Neural cell (in vitro differentiated cells): ENCODE data around the gene CIROP. TPM values are rescaled to one million over a fixed set of nuclear protein-coding genes. Genes with fewer than 3 reads are reported as not detected.

Source experiments
- H2AFZ ChIP-seq: fragments of 200-600, 300-800 bp; sonication (generic), shearing (Covaris generic); 2 replicates; pipeline ENCODE4 v1.6.0; 2014; ENCODE audit warnings: low read depth, mild to moderate bottlenecking, antibody characterized with exemption, low read length, moderate library complexity
- H3F3A ChIP-seq: fragments of 200-600 bp; shearing (Covaris generic); 2 replicates; pipeline ENCODE4 v1.6.1; 2016; ENCODE audit warnings: mild to moderate bottlenecking, moderate library complexity, mixed read lengths, antibody characterized with exemption, low read length; ENCODE audit not compliant: insufficient read depth, poor library complexity, severe bottlenecking
- H3K27ac ChIP-seq: fragments of 200-600, 300-800 bp; sonication (generic), shearing (Covaris generic); 2 replicates; pipeline ENCODE4 v1.5.1; 2014; ENCODE audit warnings: mild to moderate bottlenecking, low read length, moderate library complexity
- H3K27me3 ChIP-seq: fragments of 300-800, 200-600 bp; sonication (generic), shearing (Covaris generic); 2 replicates; pipeline ENCODE4 v1.6.0; 2014; ENCODE audit warnings: mild to moderate bottlenecking, low read depth, low read length, moderate library complexity; ENCODE audit not compliant: insufficient read depth
- H3K36me3 ChIP-seq: fragments of 300-800, 200-600 bp; sonication (generic), shearing (Covaris generic); 2 replicates; pipeline ENCODE4 v1.5.1; 2014; ENCODE audit warnings: mild to moderate bottlenecking, antibody characterized with exemption, low read length, moderate library complexity; ENCODE audit not compliant: insufficient read depth
- H3K4me2 ChIP-seq: fragments of 300-800, 200-600 bp; sonication (generic), shearing (Covaris generic); 2 replicates; pipeline ENCODE4 v1.6.0; 2014; ENCODE audit warnings: mild to moderate bottlenecking, low read length
- H3K4me3 ChIP-seq: fragments of 300-800, 200-600 bp; sonication (generic), shearing (Covaris generic); 2 replicates; pipeline ENCODE4 v1.5.1; 2014; ENCODE audit warnings: mild to moderate bottlenecking, low read length, moderate library complexity
- H3K79me2 ChIP-seq: fragments of 200-600 bp; shearing (Covaris generic); replicated peaks from 2 replicates; pipeline ENCODE4 v1.6.0; 2014; ENCODE audit warnings: mild to moderate bottlenecking, low read length, moderate library complexity; ENCODE audit not compliant: insufficient read depth
- H3K9ac ChIP-seq: fragments of 300-800, 200-600 bp; sonication (generic), shearing (Covaris generic); 2 replicates; pipeline ENCODE4 v1.6.1; 2016; ENCODE audit warnings: mild to moderate bottlenecking, low read length, mixed read lengths
- H3K9me2 ChIP-seq: fragments of 200-600 bp; shearing (Covaris generic); 2 replicates; pipeline ENCODE4 v1.6.1; 2016; ENCODE audit warnings: mild to moderate bottlenecking, low read length, mixed read lengths; ENCODE audit not compliant: insufficient read depth
- H3K9me3 ChIP-seq: fragments of 200-600, 300-800 bp; sonication (generic), shearing (Covaris generic); 2 replicates; pipeline ENCODE4 v1.6.1; 2016; ENCODE audit warnings: mild to moderate bottlenecking, mixed run types, low read length, moderate library complexity, mixed read lengths
- H4K20me1 ChIP-seq: fragments of 200-600 bp; shearing (Covaris generic); 2 replicates; pipeline ENCODE4 v1.6.1; 2016; ENCODE audit warnings: mild to moderate bottlenecking, mixed run types; ENCODE audit not compliant: insufficient read depth
- EP300 ChIP-seq: fragments of 450-650 bp; conservative IDR thresholded peaks from 2 replicates; pipeline ENCODE4 v1.6.1; 2014; ENCODE audit warnings: antibody characterized with exemption, mild to moderate bottlenecking, moderate library complexity; ENCODE audit not compliant: poor library complexity, severe bottlenecking
- EZH2 ChIP-seq: fragments of 200-600, 300-800 bp; shearing (Covaris generic), sonication (generic); IDR thresholded peaks from 2 replicates; pipeline ENCODE4 v1.6.1; 2014; ENCODE audit warnings: antibody characterized with exemption, low read length, borderline replicate concordance, mild to moderate bottlenecking; ENCODE audit not compliant: insufficient read depth, poor library complexity, severe bottlenecking
- MXI1 ChIP-seq: fragments of 450-650 bp; conservative IDR thresholded peaks from 2 replicates; pipeline ENCODE4 v1.6.1; 2014; ENCODE audit warnings: antibody characterized with exemption, mild to moderate bottlenecking; ENCODE audit not compliant: poor library complexity, severe bottlenecking
- POLR2AphosphoS5 ChIP-seq: IDR thresholded peaks from 2 replicates; pipeline ENCODE4 v1.6.1; 2012
- RAD21 ChIP-seq: fragments of 450-650 bp; conservative IDR thresholded peaks from 2 replicates; pipeline ENCODE4 v1.6.1; 2014; ENCODE audit warnings: antibody characterized with exemption, mild to moderate bottlenecking, moderate library complexity
- REST ChIP-seq: IDR thresholded peaks from 2 replicates; pipeline ENCODE4 v1.6.1; 2012; ENCODE audit warnings: borderline replicate concordance
- SMC3 ChIP-seq: fragments of 450-650 bp; conservative IDR thresholded peaks from 2 replicates; pipeline ENCODE4 v1.6.1; 2014; ENCODE audit warnings: antibody characterized with exemption, mild to moderate bottlenecking, moderate library complexity; ENCODE audit not compliant: poor library complexity
- TAF1 ChIP-seq: IDR thresholded peaks from 2 replicates; pipeline ENCODE4 v1.6.1; 2012; ENCODE audit warnings: low read depth
- polyA plus RNA-seq: library from polyadenylated mRNA; depleted of rRNA; stranded (reverse); fragments of >200 nt; gene quantifications from 2 replicates; pipeline ENCODE4 v1.2.3, GENCODE V29; 2014
- TF ChIP-seq, protein P1 (sequence below): fragments of 450-650 bp; IDR thresholded peaks from 2 replicates; pipeline ENCODE4 v1.5.1; 2014; ENCODE audit warnings: antibody characterized with exemption, mild to moderate bottlenecking, moderate library complexity; ENCODE audit not compliant: poor library complexity, severe bottlenecking

Gene CIROP
- polyA plus RNA-seq, 1 donor from 2014 or later: not detected

- Histone ChIP-seq H3K4me3 (peak overlapping the region; percentile 72), H3K27ac (peak overlapping the region; percentile 3), H3K36me3 (peaks cover 16% of the 10 kb centered on the region), H3K79me2 (peaks cover 56% of the 10 kb centered on the region), H3K9me2 (no peaks in the 10 kb centered on the region), H4K20me1 (peaks cover 24% of the 10 kb centered on the region), H3K4me2 (peak overlapping the region; percentile 70), H3K27me3 (no peaks in the 10 kb centered on the region), H3K9me3 (no peaks in the 10 kb centered on the region), H3K9ac (peak overlapping the region; percentile 33), H2AFZ (no peak overlapping the region), H3F3A (peaks cover 5% of the 10 kb centered on the region)
- TF ChIP-seq MXI1 (no peak), RAD21 (no peak), EZH2 (no peak)
Observed at GRCh38 chr14:23069413-23069806, 35.4 kb downstream of the CIROP start.

GRCh38 chr14:23068789-23069412 lies 35.9 kb downstream of the CIROP start:
- no peak overlapping the region for H2AFZ ChIP-seq
- no peaks in the 10 kb centered on the region for H3K27me3 ChIP-seq
- H3K9me3 ChIP-seq: no peaks in the 10 kb centered on the region
- TF ChIP-seq, protein P1, sequence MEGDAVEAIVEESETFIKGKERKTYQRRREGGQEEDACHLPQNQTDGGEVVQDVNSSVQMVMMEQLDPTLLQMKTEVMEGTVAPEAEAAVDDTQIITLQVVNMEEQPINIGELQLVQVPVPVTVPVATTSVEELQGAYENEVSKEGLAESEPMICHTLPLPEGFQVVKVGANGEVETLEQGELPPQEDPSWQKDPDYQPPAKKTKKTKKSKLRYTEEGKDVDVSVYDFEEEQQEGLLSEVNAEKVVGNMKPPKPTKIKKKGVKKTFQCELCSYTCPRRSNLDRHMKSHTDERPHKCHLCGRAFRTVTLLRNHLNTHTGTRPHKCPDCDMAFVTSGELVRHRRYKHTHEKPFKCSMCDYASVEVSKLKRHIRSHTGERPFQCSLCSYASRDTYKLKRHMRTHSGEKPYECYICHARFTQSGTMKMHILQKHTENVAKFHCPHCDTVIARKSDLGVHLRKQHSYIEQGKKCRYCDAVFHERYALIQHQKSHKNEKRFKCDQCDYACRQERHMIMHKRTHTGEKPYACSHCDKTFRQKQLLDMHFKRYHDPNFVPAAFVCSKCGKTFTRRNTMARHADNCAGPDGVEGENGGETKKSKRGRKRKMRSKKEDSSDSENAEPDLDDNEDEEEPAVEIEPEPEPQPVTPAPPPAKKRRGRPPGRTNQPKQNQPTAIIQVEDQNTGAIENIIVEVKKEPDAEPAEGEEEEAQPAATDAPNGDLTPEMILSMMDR: peak; percentile 99
- no peak for TF ChIP-seq TAF1
- TF ChIP-seq MXI1: peak; percentile 31
- peak; percentile 22 for TF ChIP-seq POLR2AphosphoS5
- peak; percentile 81 for TF ChIP-seq RAD21
- no peak for TF ChIP-seq EP300
- no peak for TF ChIP-seq EZH2
- peak; percentile 90 for TF ChIP-seq SMC3
- TF ChIP-seq REST: peak; percentile 67
- peaks cover 56% of the 10 kb centered on the region for H3K79me2 ChIP-seq
- H4K20me1 ChIP-seq: peaks cover 28% of the 10 kb centered on the region
- H3K4me2 ChIP-seq: peak overlapping the region; percentile 87
- peaks cover 16% of the 10 kb centered on the region for H3K36me3 ChIP-seq
- H3K9me2 ChIP-seq: no peaks in the 10 kb centered on the region
- H3K9ac ChIP-seq: peak overlapping the region; percentile 47
- H3K4me3 ChIP-seq: peak overlapping the region; percentile 72
- peaks cover 5% of the 10 kb centered on the region for H3F3A ChIP-seq
- no peak overlapping the region for H3K27ac ChIP-seq
